ENCODE results near the gene TM4SF1.

Gene TM4SF1

GRCh38 chr3:149332771-149333170 is 44.7 kb downstream of the TM4SF1 start:
- Histone ChIP-seq H3K27me3 (ENCODE audit: control insufficient read depth in 1 of 2, insufficient read depth in 1 of 2, low read length in 2 of 2) (no peaks in the 10 kb centered on the region), H2BK15ac (ENCODE audit: low read depth, poor library complexity, severe bottlenecking) (no peak overlapping the region), H2AK5ac (ENCODE audit: low read length, severe bottlenecking) (no peak overlapping the region), H4K8ac (ENCODE audit: low read length) (peak overlapping the region; percentile 90), H3K4me2 (ENCODE audit: low read length, poor library complexity, severe bottlenecking) (peak overlapping the region; percentile 65), H2BK120ac (ENCODE audit: low read depth, low read length) (peak overlapping the region; percentile 73), H3K4me3 (ENCODE audit: insufficient read depth in 1 of 2, low read depth in 1 of 2, low read length in 2 of 2) (no peak overlapping the region), H3K9me3 (ENCODE audit: control insufficient read depth, low read length) (no peaks in the 10 kb centered on the region), H3K23ac (ENCODE audit: low read length in 2 of 2) (no peak overlapping the region), H3K14ac (ENCODE audit: low read length in 2 of 2) (no peak overlapping the region), H3K18ac (ENCODE audit: low read depth in 1 of 2, low read length in 2 of 2) (peak overlapping the region in 1 of 2 experiments; percentile 86), H3K36me3 (ENCODE audit: control insufficient read depth in 1 of 2, insufficient read depth in 2 of 2, low read depth in 1 of 2, low read length in 2 of 2) (no peaks in the 10 kb centered on the region), H2AFZ (ENCODE audit: low read depth, low read length) (no peak overlapping the region), H3K79me1 (replicated peaks; ENCODE audit: low read length, poor library complexity, severe bottlenecking) (no peaks in the 10 kb centered on the region), H3K27ac (ENCODE audit: low read length, poor library complexity, severe bottlenecking) (peak overlapping the region; percentile 79), H2BK5ac (ENCODE audit: low read depth, low read length, poor library complexity, severe bottlenecking) (no peak overlapping the region), H3K4me1 (ENCODE audit: control insufficient read depth, insufficient read depth, low read depth, low read length) (peaks cover 1% of the 10 kb centered on the region), H2BK12ac (ENCODE audit: low read length in 2 of 2) (peak overlapping the region in 1 of 2 experiments; percentile 21), H3K4ac (ENCODE audit: low read depth in 1 of 2, low read length in 2 of 2) (no peak overlapping the region), H4K91ac (ENCODE audit: low read length) (no peak overlapping the region), H3K9ac (ENCODE audit: low read length) (peak overlapping the region; percentile 16)
- peak; percentile 38 for DNase-seq

DNA sequence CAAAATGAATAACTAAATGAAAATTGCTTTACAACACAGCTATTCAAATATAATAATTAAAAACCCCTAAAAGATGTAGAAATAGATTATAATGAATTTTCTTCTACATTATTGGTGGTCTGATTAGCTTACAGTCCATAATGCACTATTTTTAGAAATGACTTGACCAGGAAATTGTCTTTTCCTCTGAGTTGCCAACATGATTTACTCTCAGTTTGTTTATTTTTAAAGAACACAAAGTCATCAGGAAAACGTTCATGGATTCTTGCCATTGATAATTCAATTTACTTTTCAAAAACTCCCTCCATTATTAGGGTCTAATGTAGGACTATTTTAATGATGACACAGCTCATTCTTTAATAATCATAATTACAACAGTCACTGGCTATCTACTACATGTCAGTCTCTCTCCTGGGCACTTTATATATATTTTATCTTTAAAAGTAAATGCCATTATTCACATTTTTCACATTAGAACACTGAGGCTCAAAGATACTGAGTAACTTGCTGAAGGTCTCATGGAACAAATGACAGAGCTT is 45.2 kb downstream of the TM4SF1 start:
- Histone ChIP-seq H3K4me1 (ENCODE audit: control insufficient read depth, insufficient read depth, low read depth, low read length) (peaks cover 1% of the 10 kb centered on the region), H3K9ac (ENCODE audit: low read length) (peak overlapping the region; percentile 16), H3K27me3 (ENCODE audit: control insufficient read depth in 1 of 2, insufficient read depth in 1 of 2, low read length in 2 of 2) (no peaks in the 10 kb centered on the region), H3K9me3 (ENCODE audit: control insufficient read depth, low read length) (no peaks in the 10 kb centered on the region), H2AFZ (ENCODE audit: low read depth, low read length) (no peak overlapping the region), H3K4me2 (ENCODE audit: low read length, poor library complexity, severe bottlenecking) (no peak overlapping the region), H3K18ac (ENCODE audit: low read depth in 1 of 2, low read length in 2 of 2) (no peak overlapping the region), H3K79me1 (replicated peaks; ENCODE audit: low read length, poor library complexity, severe bottlenecking) (no peaks in the 10 kb centered on the region), H2AK5ac (ENCODE audit: low read length, severe bottlenecking) (no peak overlapping the region), H2BK15ac (ENCODE audit: low read depth, poor library complexity, severe bottlenecking) (no peak overlapping the region), H2BK12ac (ENCODE audit: low read length in 2 of 2) (no peak overlapping the region), H3K4ac (ENCODE audit: low read depth in 1 of 2, low read length in 2 of 2) (no peak overlapping the region), H2BK120ac (ENCODE audit: low read depth, low read length) (no peak overlapping the region), H4K91ac (ENCODE audit: low read length) (no peak overlapping the region), H3K14ac (ENCODE audit: low read length in 2 of 2) (no peak overlapping the region), H2BK5ac (ENCODE audit: low read depth, low read length, poor library complexity, severe bottlenecking) (no peak overlapping the region), H4K8ac (ENCODE audit: low read length) (no peak overlapping the region), H3K36me3 (ENCODE audit: control insufficient read depth in 1 of 2, insufficient read depth in 2 of 2, low read depth in 1 of 2, low read length in 2 of 2) (no peaks in the 10 kb centered on the region), H3K4me3 (ENCODE audit: insufficient read depth in 1 of 2, low read depth in 1 of 2, low read length in 2 of 2) (no peak overlapping the region), H3K27ac (ENCODE audit: low read length, poor library complexity, severe bottlenecking) (peak overlapping the region; percentile 79), H3K23ac (ENCODE audit: low read length in 2 of 2) (no peak overlapping the region)
- DNase-seq: peak; percentile 61
- no CpG with 5 or more reads among the region's 1 CpG for WGBS

DNA sequence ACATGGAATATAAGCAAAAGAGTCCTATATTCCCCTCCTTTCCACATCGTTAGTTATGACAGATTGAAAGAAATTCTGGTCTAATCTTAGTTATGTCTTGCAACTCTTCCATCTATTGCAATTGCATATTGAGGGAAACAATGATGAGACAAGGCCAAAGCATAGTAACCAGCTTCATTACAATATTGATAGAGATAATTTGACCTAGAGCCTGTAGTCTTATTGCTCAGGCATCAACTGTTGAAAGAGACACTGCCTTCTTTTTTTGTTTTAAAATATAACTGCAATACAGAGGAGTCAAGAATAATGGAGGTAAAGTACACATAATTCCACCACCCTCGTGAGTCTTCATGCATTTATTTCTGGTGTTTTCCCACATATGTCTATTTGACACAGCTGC is 46.1 kb downstream of the TM4SF1 start:
- Histone ChIP-seq H2BK12ac (ENCODE audit: low read length in 2 of 2) (no peak overlapping the region), H3K18ac (ENCODE audit: low read depth in 1 of 2, low read length in 2 of 2) (no peak overlapping the region), H3K14ac (ENCODE audit: low read length in 2 of 2) (no peak overlapping the region), H3K9me3 (ENCODE audit: control insufficient read depth, low read length) (no peaks in the 10 kb centered on the region), H2BK15ac (ENCODE audit: low read depth, poor library complexity, severe bottlenecking) (no peak overlapping the region), H2BK5ac (ENCODE audit: low read depth, low read length, poor library complexity, severe bottlenecking) (no peak overlapping the region), H3K79me1 (replicated peaks; ENCODE audit: low read length, poor library complexity, severe bottlenecking) (no peaks in the 10 kb centered on the region), H3K4me1 (ENCODE audit: control insufficient read depth, insufficient read depth, low read depth, low read length) (peaks cover 1% of the 10 kb centered on the region), H3K36me3 (ENCODE audit: control insufficient read depth in 1 of 2, insufficient read depth in 2 of 2, low read depth in 1 of 2, low read length in 2 of 2) (no peaks in the 10 kb centered on the region), H3K4me2 (ENCODE audit: low read length, poor library complexity, severe bottlenecking) (no peak overlapping the region), H4K8ac (ENCODE audit: low read length) (no peak overlapping the region), H3K4ac (ENCODE audit: low read depth in 1 of 2, low read length in 2 of 2) (no peak overlapping the region), H3K9ac (ENCODE audit: low read length) (no peak overlapping the region), H3K4me3 (ENCODE audit: insufficient read depth in 1 of 2, low read depth in 1 of 2, low read length in 2 of 2) (no peak overlapping the region), H4K91ac (ENCODE audit: low read length) (no peak overlapping the region), H3K23ac (ENCODE audit: low read length in 2 of 2) (no peak overlapping the region), H2AK5ac (ENCODE audit: low read length, severe bottlenecking) (no peak overlapping the region), H3K27ac (ENCODE audit: low read length, poor library complexity, severe bottlenecking) (no peak overlapping the region), H2BK120ac (ENCODE audit: low read depth, low read length) (no peak overlapping the region), H3K27me3 (ENCODE audit: control insufficient read depth in 1 of 2, insufficient read depth in 1 of 2, low read length in 2 of 2) (no peaks in the 10 kb centered on the region), H2AFZ (ENCODE audit: low read depth, low read length) (no peak overlapping the region)
- no peak for DNase-seq
- WGBS: 58% methylated on average over 1 of the region's 2 CpGs

DNA sequence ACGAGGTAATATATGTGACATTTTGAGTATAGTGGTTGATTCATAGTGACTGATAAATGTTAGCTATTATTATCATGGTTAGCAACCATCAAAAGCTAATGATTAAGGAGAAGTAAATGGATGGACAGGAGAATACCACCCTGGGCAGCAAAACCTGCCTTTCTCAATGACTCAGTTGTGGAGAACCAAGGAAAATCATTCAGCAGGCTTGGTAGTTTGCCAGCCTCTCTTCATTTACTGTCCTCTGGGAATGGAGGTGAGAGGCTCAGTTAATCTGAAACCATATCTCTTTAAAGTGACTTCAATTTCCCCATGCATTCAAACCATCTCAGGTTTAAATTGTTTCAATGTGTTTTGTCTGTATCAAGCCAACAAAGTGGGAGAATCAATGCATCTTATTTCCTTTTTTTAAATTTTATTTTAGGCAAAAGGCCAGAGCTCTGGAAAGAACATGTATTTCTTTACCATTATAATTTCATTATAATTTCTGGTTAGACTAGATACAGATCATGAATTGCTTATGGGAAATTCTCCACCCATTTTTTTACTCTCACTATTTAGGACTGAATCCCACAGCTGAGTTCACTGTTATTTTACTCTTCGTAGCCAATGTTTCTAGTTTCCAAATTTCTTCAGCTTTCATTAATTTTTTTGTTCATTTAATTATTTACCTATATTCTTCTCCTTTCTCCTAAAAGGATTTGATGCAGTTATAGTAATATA is 46.7 kb downstream of the TM4SF1 start:
- Histone ChIP-seq H2AK5ac (ENCODE audit: low read length, severe bottlenecking) (no peak overlapping the region), H3K4me2 (ENCODE audit: low read length, poor library complexity, severe bottlenecking) (no peak overlapping the region), H3K23ac (ENCODE audit: low read length in 2 of 2) (no peak overlapping the region), H3K14ac (ENCODE audit: low read length in 2 of 2) (no peak overlapping the region), H3K4ac (ENCODE audit: low read depth in 1 of 2, low read length in 2 of 2) (no peak overlapping the region), H2BK15ac (ENCODE audit: low read depth, poor library complexity, severe bottlenecking) (no peak overlapping the region), H3K9me3 (ENCODE audit: control insufficient read depth, low read length) (no peaks in the 10 kb centered on the region), H3K18ac (ENCODE audit: low read depth in 1 of 2, low read length in 2 of 2) (no peak overlapping the region), H3K27ac (ENCODE audit: low read length, poor library complexity, severe bottlenecking) (peak overlapping the region; percentile 6), H3K27me3 (ENCODE audit: control insufficient read depth in 1 of 2, insufficient read depth in 1 of 2, low read length in 2 of 2) (no peaks in the 10 kb centered on the region), H3K4me3 (ENCODE audit: insufficient read depth in 1 of 2, low read depth in 1 of 2, low read length in 2 of 2) (no peak overlapping the region), H2BK12ac (ENCODE audit: low read length in 2 of 2) (peak overlapping the region in 1 of 2 experiments; percentile 95), H4K8ac (ENCODE audit: low read length) (no peak overlapping the region), H3K79me1 (replicated peaks; ENCODE audit: low read length, poor library complexity, severe bottlenecking) (no peaks in the 10 kb centered on the region), H3K36me3 (ENCODE audit: control insufficient read depth in 1 of 2, insufficient read depth in 2 of 2, low read depth in 1 of 2, low read length in 2 of 2) (no peaks in the 10 kb centered on the region), H3K9ac (ENCODE audit: low read length) (no peak overlapping the region), H3K4me1 (ENCODE audit: control insufficient read depth, insufficient read depth, low read depth, low read length) (peaks cover 1% of the 10 kb centered on the region), H2AFZ (ENCODE audit: low read depth, low read length) (no peak overlapping the region), H2BK120ac (ENCODE audit: low read depth, low read length) (no peak overlapping the region), H4K91ac (ENCODE audit: low read length) (no peak overlapping the region), H2BK5ac (ENCODE audit: low read depth, low read length, poor library complexity, severe bottlenecking) (no peak overlapping the region)
- 100% methylated on average over 2 of the region's 2 CpGs for WGBS
- no peak for DNase-seq

Measured in mesenchymal stem cell (in vitro differentiated cells and primary cell).